Stimulated activated CD4-positive, alpha-beta T cell treated with anti-CD3 and anti-CD28 coated beads, Interleukin-1b, Interleukin-23, amount 100 ng/mL, for 1 hour (primary cell): ENCODE results near the gene CBARP.
"Not testable (repeated sequence)": the region's sequence is repeated elsewhere in the genome, so short reads cannot be mapped to it uniquely, and the experiment has no call there.

Experiments used
- DNase-seq, 2 donors: peaks; one replicate each; pipeline ENCODE4 v3.0.0-alpha.2; 2020; ENCODE audit warnings: low read depth in 2 of 2

The CBARP gene

DNA sequence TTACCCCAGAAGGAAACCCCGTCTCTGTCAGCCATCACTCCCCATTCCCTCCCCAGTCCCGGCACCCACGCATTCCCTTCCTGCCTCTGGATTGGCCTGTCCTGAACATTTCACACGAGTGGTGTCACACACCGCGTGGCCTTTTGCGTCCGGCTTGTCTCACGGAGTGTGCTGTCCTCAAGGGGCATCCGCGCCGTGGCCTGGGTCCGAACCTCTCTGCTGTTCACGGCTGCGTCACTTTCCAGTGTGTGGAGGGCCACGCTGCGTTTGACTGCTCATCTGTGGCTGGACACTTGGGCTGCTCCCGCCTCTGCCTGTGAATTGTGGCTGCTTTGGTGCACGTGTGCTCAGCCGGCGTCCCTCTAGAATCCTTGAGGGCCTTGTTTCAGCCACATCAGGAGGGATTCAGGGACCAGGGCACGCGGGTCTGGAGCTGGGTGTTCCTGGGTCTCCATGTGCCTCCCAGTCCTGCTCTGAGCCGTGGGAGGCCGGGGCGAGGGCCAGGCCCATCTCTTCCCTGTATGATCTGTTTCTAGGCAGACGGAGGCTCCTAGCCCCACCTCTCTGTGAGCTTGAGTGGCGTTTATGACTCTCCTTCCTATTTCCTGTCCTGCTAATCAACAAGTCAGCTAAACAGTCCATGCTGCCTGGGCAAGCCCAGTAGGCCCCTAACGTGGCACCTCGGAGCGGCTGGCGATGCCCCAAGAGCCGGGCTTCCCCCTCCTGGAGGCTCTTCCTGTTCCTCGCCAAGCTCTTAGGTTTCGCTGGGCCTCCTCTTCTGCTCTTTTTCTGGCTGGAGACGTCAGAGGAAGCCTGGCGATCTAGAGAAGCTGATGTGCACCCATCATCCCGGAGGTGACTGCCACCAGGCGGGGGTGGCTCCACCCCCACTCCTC is 24.2 kb downstream of the CBARP start:
- DNase-seq, result no peak

DNA sequence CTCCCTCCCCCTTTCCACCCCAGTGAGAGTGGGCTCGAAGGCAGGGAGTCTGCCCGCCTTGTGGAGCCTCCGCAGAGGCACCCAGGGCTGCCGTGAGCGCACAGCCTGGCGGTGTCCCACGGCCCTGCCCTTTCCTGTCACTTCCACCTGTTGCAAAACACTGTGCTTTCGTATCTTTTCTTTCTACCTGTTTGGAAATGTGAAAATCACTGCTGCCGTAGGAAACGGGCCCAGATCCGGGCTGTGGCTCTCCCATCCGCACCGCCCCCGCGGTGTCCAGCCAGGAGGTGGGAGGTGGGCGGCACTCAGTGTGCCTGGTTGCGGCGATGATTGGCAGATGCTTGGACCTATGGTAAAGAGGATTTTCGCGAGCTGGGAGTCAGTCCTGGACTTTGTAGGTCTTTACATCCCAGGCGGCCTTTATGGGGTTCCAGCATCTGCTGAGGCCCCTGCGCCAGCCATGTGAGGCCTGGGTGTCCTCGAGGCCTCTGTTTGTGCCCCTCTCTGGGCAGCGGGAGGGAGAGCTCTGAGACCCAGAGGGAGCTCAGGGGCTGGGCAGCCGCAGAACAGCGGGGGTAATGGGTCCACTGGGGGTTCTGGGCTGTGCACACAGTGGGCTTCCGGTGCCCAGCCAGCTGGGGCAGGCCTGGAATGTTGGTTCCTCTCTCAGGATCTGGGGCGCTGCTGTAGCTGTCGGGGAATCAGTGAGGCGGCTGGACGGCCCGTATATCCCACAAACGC is 26.1 kb downstream of the CBARP start:
- no peak for DNase-seq

DNA sequence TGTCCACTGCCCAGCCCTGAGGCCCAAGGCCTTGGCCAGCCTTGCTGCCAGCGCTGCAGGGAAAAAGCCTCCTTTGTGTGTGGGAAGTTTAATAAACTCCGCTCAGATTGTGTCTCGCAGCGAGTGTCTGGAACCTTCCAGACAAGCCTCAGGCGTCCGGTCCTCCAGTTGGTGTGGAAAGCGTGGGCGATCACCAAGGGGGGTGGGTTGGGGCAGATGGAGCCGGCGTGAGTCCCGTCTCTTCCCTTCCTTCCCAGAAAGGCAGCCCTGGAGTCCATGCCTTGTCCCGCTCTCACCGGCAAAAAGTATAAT is 27.6 kb downstream of the CBARP start:
- no peak for DNase-seq

DNA sequence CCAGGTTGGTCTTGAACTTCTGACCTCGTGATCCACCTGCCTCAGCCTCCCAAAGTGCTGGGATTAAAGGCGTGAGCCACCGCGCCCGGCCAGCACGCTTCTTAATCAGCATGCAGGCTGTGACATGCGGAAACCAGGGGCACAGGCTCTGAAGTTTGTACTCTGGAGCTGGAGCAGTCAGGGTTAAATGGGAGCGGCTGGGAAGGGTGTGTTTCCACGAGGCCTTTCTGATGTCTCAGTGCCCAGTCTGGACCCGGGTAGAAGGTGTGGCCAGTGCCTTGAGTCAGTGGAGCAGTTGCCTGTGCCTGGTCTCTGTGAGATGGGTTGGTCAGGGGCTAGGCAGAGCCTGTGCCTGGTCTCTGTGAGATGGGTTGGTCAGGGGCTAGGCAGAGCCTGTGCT is 29.0 kb downstream of the CBARP start:
- DNase-seq, result not testable (repeated sequence)

DNA sequence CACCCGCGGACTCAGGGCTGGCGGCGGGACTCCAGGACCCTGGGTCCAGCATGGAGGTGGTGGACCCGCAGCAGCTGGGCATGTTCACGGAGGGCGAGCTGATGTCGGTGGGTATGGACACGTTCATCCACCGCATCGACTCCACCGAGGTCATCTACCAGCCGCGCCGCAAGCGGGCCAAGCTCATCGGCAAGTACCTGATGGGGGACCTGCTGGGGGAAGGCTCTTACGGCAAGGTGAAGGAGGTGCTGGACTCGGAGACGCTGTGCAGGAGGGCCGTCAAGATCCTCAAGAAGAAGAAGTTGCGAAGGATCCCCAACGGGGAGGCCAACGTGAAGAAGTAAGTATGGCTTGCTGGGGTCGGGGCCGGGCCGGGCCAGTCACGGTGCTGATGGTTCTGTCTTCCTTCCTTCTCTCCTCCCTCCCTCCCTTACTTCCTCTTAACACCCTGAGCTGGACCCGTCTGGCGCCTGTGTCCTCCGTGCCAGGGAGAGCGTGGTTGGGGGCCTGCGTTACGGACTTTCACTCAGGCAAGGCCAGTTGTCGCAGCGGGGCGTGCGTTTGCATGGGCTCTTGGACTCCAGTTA is 30.8 kb downstream of the CBARP start:
- no peak for DNase-seq

DNA sequence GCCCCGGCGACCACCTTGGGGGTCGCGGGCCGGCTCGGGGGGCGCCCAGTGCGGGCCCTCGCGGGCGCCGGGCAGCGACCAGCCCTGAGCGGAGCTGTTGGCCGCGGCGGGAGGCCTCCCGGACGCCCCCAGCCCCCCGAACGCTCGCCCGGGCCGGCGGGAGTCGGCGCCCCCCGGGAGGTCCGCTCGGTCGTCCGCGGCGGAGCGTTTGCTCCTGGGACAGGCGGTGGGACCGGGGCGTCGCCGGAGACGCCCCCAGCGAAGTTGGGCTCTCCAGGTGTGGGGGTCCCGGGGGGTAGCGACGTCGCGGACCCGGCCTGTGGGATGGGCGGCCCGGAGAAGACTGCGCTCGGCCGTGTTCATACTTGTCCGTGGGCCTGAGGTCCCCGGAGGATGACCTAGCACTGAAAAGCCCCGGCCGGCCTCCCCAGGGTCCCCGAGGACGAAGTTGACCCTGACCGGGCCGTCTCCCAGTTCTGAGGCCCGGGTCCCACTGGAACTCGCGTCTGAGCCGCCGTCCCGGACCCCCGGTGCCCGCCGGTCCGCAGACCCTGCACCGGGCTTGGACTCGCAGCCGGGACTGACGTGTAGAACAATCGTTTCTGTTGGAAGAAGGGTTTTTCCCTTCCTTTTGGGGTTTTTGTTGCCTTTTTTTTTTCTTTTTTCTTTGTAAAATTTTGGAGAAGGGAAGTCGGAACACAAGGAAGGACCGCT is 31.5 kb downstream of the CBARP start:
- no peak for DNase-seq

DNA sequence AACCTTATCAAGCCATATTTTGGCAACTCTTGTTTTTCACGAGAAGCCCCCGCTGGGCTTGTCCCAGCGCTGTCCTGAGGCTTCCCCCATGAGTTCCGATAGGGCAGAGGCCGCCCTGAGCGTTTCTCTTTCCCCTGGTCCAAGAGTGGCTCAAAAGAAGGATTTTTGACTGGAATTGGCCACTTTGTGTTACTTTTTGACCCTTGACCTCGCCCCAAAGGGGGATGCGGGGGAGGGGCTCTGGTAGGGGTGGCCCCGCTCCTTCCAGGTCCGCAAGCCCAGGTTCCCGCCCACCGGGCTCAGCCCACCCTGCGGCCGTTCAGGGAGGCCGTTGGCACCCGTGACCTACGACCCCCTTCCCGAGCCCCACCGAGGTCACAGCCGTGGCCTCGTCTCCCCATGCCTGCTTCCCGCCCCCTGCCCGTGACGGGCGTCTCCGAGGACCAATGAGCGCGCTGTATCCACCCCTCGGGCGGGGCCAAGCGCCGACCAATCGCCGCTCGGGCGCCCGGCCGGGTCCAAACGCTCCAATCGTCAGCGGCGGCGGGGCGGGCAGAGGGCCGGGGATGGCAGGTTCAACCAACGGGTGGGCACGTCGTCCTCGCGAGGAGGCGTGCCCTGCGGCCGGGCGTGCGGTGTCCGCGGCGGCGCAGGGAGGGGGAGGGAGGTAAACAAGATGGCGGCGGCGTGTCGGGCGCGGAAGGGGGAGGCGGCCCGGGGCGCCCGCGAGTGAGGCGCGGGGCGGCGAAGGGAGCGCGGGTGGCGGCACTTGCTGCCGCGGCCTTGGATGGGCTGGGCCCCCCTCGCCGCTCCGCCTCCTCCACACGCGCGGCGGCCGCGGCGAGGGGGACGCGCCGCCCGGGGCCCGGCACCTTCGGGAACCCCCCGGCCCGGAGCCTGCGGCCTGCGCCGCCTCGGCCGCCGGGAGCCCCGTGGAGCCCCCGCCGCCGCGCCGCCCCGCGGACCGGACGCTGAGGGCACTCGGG is 32.4 kb downstream of the CBARP start, which contains the start of gene STK11:
STK11 (plus strand) TSS at position 665 of the 986 bp plus-strand sequence. CDS start 1,136 bp downstream, outside the sequence.
- DNase-seq, result peak; percentile 98

DNA sequence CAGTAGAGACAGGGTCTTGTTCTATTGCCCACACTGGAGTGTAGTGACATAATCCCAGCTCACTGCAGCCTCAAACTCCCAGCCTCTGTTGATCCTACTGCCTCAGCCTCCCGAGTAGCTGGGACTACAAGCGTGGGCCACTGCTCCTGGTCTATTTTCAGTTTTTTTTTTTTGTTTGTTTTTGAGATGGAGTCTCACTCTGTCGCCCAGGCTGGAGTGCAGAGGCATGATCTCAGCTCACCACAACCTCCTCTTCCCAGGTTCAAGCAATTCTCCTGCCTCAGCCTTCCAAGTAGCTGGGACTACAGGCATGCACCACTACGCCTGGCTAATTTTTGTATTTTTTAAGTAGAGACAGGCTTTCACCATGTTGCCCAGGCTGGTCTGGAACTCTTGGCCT is 37.2 kb downstream of the CBARP start:
- not testable (repeated sequence) for DNase-seq

DNA sequence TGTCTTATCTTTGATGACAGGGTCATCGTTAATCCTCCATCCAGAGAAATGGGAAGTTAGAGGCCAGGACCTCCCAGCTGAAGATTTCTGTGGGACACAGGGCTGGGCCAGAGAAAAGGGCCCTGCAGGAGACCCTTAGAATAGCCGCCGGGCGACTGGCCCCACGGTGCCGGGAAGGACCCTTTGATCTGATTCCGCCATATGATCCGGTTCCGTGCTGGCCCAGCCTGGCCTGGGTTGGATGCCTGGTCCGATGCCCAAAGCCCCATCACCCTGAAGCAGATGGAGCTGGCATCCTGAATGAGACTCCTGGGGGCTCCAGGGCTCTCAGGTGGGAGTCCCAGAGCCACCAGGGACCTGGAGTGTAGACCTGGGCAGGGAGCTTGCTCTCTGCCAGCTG is 38.3 kb downstream of the CBARP start:
- DNase-seq, result no peak

DNA sequence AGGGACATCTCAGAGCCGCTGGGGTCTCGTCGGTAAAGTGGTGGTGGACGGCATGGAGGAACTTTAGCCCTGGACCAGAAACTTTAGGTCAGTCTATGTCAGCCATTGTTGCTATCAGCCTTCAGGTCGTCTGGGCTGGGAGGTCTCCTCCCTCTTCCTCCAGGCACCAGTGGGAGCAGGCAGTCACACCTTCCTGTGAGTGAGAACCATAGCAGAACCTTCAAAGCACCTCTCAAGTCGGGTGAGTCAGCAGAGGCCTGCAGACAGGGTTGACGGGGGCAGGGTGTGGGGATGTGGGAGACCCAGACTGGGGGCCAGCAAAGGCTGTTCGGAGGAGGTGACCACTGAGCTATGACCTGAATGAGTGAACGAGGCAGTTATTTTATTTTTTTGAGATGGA is 48.4 kb downstream of the CBARP start:
- DNase-seq, result no peak

DNA sequence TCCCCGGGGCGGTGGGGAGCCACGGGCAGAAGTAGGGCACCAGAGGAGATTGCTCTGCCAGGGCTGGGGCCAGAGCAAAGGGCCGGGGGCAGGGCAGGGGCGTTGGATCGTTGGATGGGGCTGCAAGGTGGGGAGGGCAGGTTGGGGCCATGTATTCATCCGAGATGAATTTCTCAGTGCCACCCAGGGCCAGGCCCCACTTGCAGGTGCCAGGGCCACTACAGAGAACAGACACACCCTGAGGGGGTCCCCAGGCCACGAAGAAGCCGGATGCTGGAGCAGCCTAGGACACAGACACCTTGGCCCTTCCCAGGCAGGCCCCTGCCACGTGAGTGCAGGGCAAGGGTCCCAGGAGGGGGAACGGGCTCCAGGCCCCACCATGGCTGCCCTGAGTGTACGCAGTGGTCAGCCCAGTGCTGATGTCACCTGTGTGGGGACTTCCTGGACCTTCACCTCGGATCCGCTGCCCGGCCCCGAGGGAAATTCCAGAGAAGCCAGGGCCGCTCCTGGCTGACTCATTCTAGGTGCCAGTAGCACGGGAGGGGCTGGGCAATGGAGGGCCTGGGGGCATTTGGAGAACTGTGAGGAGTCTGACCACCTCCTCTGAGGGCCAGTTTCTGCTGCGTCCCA is 54.1 kb downstream of the CBARP start:
- no peak for DNase-seq

DNA sequence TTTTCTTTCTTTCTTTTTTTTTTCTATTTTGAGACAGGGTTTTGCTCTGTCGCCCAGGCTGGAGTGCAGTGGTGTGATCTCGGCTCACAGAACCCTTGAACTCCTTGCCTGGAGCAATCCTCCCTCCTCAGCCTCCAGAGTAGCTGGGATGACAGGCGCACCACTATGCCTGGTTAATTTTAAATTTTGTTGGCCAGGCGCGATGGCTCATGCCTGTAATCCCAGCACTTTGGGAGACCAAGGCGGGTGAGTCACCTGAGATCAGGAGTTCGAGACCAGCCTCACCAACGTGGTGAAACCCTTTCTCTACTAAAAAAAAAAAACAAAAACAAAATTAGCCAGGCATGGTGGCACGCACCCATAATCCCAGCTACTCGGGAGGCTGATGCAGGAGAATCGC is 55.1 kb downstream of the CBARP start:
- DNase-seq, result no peak

DNA sequence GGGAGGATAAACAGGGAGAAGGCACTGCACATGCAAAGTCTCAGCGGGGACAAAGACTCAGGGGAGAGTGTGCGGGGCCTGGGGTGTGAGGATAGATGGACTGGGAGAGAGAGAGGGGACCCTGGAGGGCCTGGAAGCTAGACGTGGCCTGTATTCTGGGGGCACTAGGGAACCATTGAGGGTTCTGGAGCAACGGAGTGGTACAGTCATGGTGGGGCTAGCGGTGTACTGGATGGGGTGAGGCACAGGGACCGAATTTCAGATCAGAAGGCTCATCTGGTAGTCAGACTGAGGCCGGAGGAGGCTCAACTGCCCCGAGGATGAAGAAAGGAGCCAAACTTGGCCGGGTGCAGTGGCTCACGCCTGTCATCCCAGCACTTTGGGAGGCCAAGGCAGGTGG is 55.7 kb downstream of the CBARP start:
- no peak for DNase-seq

DNA sequence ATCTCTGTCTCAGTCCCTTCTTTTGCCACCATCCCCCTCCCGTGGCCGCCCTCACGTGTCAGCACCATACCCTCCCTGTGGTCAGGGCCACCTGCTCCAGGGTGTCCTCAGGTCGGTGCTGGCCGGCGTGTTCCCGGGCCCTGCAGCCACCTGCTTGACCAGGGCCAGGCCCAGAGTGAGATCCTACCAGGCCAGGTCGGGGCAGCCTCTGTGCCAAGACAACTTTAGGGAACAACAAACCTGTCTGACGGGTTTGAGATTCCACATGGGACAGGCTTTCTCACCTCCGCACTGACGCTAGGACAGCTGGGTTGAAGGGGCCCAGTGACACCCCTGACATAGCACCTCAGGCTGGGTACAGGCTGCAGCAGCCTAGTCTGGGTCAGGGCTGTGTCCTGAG is 56.2 kb downstream of the CBARP start:
- DNase-seq, result no peak
